GM18502 (cell line): ENCODE measurements around the gene DENND2A.
"Not testable (repeated sequence)": the region's sequence is repeated elsewhere in the genome, so short reads cannot be mapped to it uniquely, and the experiment has no call there.

Source experiments
- ATAC-seq: cut with Tn5 transposase; IDR thresholded peaks from one replicate; pipeline ENCODE4 v1.9.1; 2021; ENCODE audit warnings: mild to moderate bottlenecking; ENCODE audit not compliant: unreplicated experiment, poor library complexity

Gene DENND2A

DNA sequence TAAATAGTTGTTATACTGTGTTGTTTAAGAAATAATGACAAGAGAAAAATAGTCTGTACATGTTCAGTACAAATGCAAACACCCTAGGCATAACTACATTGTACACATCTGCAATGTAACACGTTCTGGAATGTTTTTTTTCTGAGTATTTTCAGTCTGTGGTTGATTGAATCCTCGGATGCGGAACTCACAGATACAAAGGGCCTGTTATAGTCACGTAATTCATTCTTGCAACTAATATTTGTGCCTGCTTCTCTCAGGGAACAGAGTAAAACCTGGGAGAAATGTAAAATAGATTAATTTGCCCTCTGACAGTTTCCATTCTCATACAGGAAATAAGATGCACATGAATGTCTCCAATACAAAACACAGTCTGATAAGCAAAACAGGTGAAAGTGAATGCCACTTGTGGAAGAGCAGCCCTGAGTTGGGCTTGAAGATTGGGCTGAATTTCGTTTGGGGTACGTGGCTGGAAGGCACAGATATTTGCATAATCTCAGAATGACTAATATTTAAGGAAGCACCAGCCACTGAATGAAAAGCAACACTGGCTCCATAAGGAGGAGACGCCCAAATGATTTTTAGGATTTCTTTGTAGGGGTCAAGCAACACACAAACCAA, 19.1 kb downstream of the DENND2A start:
- no peak for ATAC-seq

DNA sequence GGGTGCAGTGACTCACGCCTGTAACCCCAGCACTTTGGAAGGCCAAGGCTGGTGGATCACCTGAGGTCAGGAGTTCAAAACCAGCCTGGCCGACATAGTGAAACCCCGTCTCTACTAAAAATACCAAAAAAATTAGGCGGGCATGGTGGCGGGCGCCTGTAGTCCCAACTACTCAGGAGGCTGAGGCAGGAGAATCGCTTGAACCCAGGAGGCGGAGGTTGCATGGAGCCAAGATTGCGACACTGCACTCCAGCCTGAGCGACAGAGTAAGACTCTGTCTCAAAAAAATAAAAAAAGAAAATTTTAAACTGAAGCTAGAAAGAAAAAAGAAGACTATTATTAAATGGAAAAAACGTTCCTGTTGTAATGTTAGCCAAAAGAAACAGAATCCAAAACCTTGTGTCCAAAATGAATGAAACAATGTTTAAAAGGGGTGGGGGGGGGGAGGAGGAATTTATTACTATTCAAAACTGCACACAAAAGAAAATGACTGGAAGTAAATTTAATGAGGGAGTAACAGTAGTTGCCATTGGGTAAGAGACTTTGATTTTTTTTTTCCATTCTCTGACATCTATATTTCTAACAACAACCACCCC, 20.6 kb downstream of the DENND2A start:
- ATAC-seq = not testable (repeated sequence)

GRCh38 chr7:140619176-140619575, 21.4 kb downstream of the DENND2A start:
- ATAC-seq = no peak

DNA sequence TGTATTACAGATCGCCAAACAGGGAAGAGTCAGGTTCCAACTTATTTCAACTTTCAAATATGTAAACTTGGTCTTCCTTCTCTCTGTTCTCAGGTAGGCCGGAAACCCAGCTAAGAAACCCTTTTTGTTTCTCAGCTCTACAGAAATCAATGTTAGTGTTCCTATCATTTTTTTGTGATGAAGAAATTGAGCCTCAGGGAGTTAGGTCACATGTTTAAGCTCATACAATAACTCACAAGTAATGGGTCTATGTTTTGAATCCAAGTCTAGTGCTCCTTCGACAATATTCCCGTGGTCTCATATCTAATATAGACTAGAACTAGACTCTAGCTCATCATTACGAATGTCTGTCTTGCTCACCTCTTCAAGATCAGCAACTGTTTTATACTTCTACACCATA, 22.3 kb downstream of the DENND2A start:
- ATAC-seq = no peak

DNA sequence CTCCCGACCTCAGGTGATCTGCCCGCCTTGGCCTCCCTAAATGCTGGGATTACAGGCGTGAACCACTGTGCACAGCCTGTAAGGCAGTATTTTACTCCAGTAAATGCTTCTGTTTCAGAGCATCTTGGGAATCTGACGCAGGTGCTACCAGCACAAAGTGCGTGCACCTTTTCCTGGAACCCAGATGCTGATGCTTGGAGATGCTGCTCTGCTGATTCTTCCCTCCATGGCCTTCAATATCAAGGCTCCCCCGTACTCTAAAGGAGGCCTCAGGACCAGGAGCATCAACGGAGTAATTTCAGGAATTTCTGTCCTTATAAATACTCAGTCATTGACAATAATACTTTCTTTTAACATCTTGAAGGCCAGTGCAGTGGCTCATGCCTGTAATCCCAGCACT, 23.5 kb downstream of the DENND2A start:
- ATAC-seq = no peak

DNA sequence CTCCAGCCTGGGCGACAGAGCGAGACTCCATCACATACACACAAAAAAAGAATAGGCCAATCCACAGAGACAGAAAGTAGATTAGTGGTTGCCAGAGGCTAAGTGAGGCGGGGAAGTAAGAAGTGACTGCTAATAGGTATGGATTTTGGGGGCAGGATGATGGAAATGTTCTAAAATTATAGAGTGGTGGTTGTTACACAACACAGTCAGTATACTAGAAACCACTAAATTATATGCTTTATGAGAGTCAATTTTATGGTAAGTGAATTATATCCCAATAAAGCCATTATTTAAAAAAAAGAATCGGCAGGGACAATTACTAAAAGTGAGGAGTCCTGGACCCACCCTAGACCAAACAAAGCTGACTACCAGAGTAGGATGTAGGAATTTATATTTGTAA, 24.3 kb downstream of the DENND2A start:
- no peak for ATAC-seq

- ATAC-seq = no peak
Observed at GRCh38 chr7:140611641-140612040, 29.0 kb downstream of the DENND2A start.

- ATAC-seq = no peak
Observed at GRCh38 chr7:140610204-140611165, 30.1 kb downstream of the DENND2A start.

GRCh38 chr7:140609646-140610045, 31.0 kb downstream of the DENND2A start:
- no peak for ATAC-seq

DNA sequence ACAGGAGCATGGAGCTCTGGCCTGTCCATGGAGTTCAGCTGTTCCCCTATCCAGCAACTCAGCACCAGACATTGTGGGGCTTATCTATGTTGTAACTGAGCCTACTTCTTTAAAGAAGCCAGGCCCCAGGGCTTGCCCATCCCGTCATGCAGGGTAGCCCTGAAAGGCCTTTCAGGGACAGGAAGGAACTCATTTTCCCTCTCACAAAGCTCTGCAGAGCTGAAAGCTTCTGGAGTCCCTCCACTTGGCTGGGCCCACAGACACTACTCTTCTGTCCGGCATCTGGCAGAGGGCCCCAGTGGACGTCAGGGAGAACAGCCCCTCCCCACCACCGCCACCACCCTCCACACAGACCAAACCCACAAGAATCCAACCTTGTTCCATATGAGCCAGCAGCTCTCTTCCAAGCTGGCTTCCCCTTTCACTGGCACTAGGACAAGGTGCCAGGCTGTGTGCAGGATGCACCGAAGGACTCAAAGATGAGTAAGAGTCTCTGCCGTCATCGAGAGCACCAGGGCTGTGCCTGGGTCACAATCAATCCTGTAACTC, 33.1 kb downstream of the DENND2A start:
- no peak for ATAC-seq

DNA sequence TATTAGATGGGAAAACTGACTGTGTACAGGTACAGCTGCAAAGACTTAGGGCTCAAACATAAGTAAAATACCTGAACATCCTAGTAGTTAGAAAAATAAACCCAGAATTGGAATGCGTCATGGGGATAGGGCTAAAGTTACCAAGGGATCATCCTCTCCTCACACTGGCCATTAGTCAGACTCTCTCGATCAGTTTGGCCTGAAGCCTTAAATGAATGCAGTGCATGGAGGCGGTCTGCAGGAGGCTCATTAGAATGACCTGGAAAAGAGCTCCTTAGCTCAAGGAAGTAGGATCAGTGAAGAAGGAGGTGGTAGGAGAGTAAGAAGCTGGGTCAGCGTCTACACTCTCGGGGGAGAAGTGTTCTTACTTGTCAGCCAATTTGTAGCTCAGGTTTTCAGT, 35.3 kb downstream of the DENND2A start:
- no peak for ATAC-seq

DNA sequence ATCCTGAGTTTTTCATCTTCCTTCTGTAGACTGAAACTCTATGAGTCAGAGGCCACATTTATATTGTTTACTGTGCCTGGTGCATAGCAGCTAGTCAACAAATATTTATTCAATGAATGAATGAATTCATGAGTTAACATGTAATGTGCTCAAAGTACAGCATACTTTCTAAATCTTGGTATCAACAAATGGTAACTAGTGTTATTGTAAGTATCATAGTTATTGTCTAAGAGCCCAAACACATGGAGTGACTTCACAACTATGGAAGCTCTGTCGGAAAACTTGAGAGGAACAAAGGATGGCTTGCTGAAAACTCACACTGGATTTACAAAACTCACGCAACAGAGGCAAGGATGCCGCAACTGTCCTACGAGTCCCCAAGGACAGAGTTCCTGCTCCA, 35.9 kb downstream of the DENND2A start:
- ATAC-seq = no peak

- ATAC-seq = no peak
Observed at GRCh38 chr7:140604076-140604475, 36.5 kb downstream of the DENND2A start.

DNA sequence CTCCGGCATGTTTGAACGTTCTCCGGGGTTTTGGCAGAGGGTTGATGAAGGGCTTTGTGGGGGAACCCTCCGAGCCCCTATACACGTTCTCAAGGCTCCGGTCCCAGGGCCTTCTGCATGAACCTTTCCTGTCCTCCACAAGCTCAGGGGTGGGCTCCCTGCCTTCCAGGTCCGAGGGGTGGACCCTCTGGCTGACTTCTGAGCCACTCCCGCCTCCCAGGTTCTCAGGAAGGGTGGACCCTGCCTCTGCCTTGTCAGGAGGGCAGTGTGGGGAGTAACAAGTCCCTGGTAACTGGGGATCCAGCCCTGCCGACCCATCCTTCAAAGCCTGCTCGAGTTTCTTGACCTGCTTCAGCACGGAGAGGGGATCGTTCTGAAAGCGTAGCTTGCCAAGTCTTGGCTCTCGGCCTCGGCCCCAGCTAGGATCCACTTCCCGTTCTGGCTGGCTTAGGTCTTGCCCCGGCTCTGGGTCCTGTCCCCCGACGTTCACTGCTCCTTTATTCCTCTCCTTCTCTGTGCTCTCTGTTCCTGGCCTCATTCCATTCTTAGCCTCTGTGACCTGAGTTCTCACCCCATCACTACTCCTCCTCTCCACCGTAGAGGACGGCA, 38.9 kb downstream of the DENND2A start:
- ATAC-seq = no peak

GRCh38 chr7:140600341-140600740, 40.3 kb downstream of the DENND2A start:
- ATAC-seq = no peak

- no peak for ATAC-seq
Observed at GRCh38 chr7:140597428-140597949, 43.1 kb downstream of the DENND2A start.

DNA sequence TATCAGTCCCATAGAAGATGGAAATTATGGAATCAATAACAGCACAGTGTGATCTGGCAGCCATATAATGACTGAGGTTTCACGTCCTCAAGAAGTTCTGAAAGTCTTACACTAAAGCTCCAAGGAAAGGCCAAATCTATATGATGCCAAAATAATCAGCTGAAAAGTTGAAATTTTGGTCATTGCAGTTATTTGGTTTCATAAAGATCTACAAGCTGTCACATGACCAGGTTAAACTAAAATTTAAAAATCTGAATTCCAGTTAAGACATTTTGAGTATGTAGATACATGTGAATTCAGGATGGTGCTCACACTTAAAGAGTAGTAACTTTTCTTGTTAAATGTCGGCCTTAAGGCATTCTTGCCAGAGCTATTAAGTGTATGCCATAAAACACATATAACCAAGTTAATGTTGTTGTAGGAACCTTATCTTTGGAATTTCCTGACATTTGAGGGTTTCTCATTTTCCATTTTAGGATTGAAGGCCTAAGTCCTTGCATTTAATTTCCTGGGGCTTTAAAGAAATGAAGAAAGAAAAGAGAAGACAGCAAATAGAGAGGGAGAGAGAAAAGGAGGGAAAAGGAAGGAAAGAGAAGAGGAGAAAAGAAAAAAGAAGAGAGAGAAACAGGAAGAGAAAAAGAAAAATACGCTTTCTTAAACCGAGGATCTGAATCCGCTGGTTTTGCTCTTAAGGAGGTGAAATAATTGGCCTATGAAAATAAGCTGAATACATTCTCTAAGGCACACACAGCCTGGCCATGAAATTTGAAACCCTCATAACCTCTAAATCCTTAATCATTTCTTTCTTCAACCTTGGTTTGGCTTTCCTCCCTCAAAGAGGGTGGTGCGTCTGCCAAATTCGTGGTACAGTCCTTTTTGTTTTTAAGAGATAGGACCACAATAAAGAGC, 43.8 kb downstream of the DENND2A start:
- no peak for ATAC-seq

DNA sequence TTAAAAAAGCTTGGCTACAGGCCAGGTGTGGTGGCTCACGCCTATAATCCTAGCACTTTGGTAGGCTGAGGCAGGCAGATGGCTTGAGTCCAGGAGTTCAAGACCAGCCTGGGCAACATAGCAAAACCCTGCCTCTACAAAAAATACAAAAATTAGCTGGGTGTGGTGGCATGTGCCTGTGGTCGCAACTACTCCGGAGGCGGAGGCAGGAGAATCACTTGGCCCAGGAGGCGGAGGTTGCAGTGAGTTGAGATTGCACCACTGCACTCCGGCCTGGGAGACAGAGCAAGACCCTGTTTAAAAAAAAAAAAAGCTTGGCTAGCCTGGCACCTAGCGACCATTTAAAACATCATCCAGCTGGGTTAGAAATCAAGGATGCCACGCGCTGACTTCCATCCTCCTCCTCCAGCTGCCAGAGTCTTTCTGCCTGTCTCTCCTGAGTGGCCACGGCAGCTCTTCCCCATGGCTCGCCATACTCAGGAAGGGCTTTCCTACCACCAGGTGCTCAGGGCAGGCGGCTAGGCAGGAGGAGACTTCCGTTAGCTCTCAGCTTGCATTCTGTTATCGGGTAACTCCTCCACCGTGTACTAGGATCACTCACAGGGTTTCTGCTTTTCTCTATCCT, 45.0 kb downstream of the DENND2A start:
- no peak for ATAC-seq

GRCh38 chr7:140594131-140594691, 46.4 kb downstream of the DENND2A start:
- ATAC-seq = no peak
